GM12878 (cell line): ENCODE data around the gene NDUFAF5. TPM values are rescaled to one million over a fixed set of nuclear protein-coding genes. Genes with fewer than 3 reads are reported as not detected.

ENCODE experiments used
- ATAC-seq: fragments of 200-7000 bp; cut with Tn5 transposase; 3 replicates; pipeline ENCODE4 v1.9.1; 2020; ENCODE audit warnings: mild to moderate bottlenecking, moderate library complexity
- BruUV-seq: library from RNA; stranded (reverse); fragments of 400-500 nt; replicated peaks from 2 replicates; lab custom pipeline; 2021; lab: Mats Ljungman, UMichigan
- CTCF ChIA-PET: fragments of 300-600 bp; sonication (Branson Sonifier 250); formaldehyde crosslinking; extraction: SDS; loops from one replicate; lab custom pipeline; 2021; ENCODE audit warnings: inconsistent platforms; lab: Yijun Ruan, JAX
- POLR2A ChIA-PET: fragments of 350-600 bp; formaldehyde crosslinking; extraction: SDS; loops from one replicate; lab custom pipeline; 2021; ENCODE audit warnings: inconsistent platforms; lab: Charles Lee
- RAD21 ChIA-PET: fragments of 300-600 bp; sonication (Branson Sonifier 250); formaldehyde crosslinking; loops from one replicate; lab custom pipeline; 2023; ENCODE audit warnings: antibody characterized with exemption; ENCODE audit not compliant: unreplicated experiment; lab: Charles Lee
- SMC1A ChIA-PET: fragments of 300-600 bp; sonication (Branson Sonifier 250); formaldehyde crosslinking; loops from one replicate; lab custom pipeline; 2023; ENCODE audit not compliant: unreplicated experiment, uncharacterized antibody; lab: Charles Lee
- DNase-seq: peaks from one replicate; pipeline ENCODE4 v3.0.0-alpha.2; 2011; ENCODE audit warnings: low read depth, low spot score
- FAIRE-seq: peaks from 3 replicates; lab custom pipeline; 2011; peaks lifted over from hg19 to GRCh38; lab: Jason Lieb, UNC
- H2AFZ ChIP-seq: 2 replicates; pipeline ENCODE4 v1.6.0; 2011; ENCODE audit warnings: low read depth, low read length, control low read depth; ENCODE audit not compliant: control insufficient read depth
- H3K27ac ChIP-seq: 2 replicates; pipeline ENCODE4 v1.5.1; 2011; ENCODE audit warnings: control low read depth; ENCODE audit not compliant: control insufficient read depth, insufficient read depth
- H3K27me3 ChIP-seq, 2 experiments: replicated peaks in 1 of 2; 2 replicates each; pipeline versions ENCODE4 v1.6.0 to v1.6.1; 2011; ENCODE audit warnings: low read length in 1 of 2; ENCODE audit not compliant: control insufficient read depth in 2 of 2, insufficient read depth in 2 of 2
- H3K36me3 ChIP-seq, 2 experiments: 2 replicates each; pipeline ENCODE4 v1.5.1; 2011; ENCODE audit warnings: low read length in 1 of 2; ENCODE audit not compliant: control insufficient read depth in 2 of 2, insufficient read depth in 2 of 2
- H3K4me1 ChIP-seq: 2 replicates; pipeline ENCODE4 v1.6.1; 2011; ENCODE audit warnings: mild to moderate bottlenecking, low read length, moderate library complexity, mixed read lengths; ENCODE audit not compliant: control insufficient read depth, insufficient read depth
- H3K4me2 ChIP-seq: 2 replicates; pipeline ENCODE4 v1.6.0; 2011; ENCODE audit warnings: control low read depth; ENCODE audit not compliant: control insufficient read depth, insufficient read depth
- H3K4me3 ChIP-seq: fragments of 200-600 bp; sonication (generic); 2 replicates; pipeline ENCODE4 v1.5.1; 2016
- H3K79me2 ChIP-seq: 2 replicates; pipeline ENCODE4 v1.6.0; 2011; ENCODE audit warnings: low read length; ENCODE audit not compliant: control insufficient read depth, insufficient read depth
- H3K9ac ChIP-seq: 2 replicates; pipeline ENCODE4 v1.8.0; 2011; ENCODE audit warnings: low read length, control low read depth, mixed read lengths; ENCODE audit not compliant: control insufficient read depth, insufficient read depth
- H3K9me3 ChIP-seq: replicated peaks from 3 replicates; pipeline ENCODE4 v1.5.1; 2011; ENCODE audit warnings: mild to moderate bottlenecking, low read length; ENCODE audit not compliant: control insufficient read depth, insufficient read depth
- H4K20me1 ChIP-seq: 2 replicates; pipeline ENCODE4 v1.6.0; 2011; ENCODE audit not compliant: control insufficient read depth, insufficient read depth
- ATF3 ChIP-seq: IDR thresholded peaks from 2 replicates; pipeline ENCODE4 v1.6.1; 2011; ENCODE audit warnings: low read depth, mild to moderate bottlenecking, low read length, moderate library complexity, borderline replicate concordance; ENCODE audit errors: extremely low read depth
- BACH1 ChIP-seq: fragments of 450-650 bp; IDR thresholded peaks from 2 replicates; pipeline ENCODE4 v1.6.1; 2017; ENCODE audit warnings: mild to moderate bottlenecking, borderline replicate concordance
- BHLHE40 ChIP-seq, 2 experiments: fragments of 450-650 bp in 1 of 2; IDR thresholded peaks; 2 replicates each; pipeline ENCODE4 v1.6.1; 2011 to 2017; ENCODE audit warnings: low read depth in 2 of 2, borderline replicate concordance in 1 of 2, improper control_type of control experiment in 1 of 2, low read length in 1 of 2, mild to moderate bottlenecking in 1 of 2
- DPF2 ChIP-seq: fragments of 450-650 bp; IDR thresholded peaks from 2 replicates; pipeline ENCODE4 v1.6.1; 2017; ENCODE audit warnings: mild to moderate bottlenecking
- ESRRA ChIP-seq: IDR thresholded peaks from 2 replicates; pipeline ENCODE4 v1.6.1; 2012; ENCODE audit warnings: mild to moderate bottlenecking, low read length, improper control_type of control experiment
- GATAD2B ChIP-seq: fragments of 450-650 bp; conservative IDR thresholded peaks from 2 replicates; pipeline ENCODE4 v1.6.1; 2017; ENCODE audit warnings: low read depth, mild to moderate bottlenecking, moderate library complexity
- MTA2 ChIP-seq: fragments of 450-650 bp; IDR thresholded peaks from 2 replicates; pipeline ENCODE4 v1.6.1; 2016; ENCODE audit warnings: low read depth, mild to moderate bottlenecking, moderate library complexity
- NBN ChIP-seq: fragments of 450-650 bp; IDR thresholded peaks from 2 replicates; pipeline ENCODE4 v1.6.1; 2016
- NFYB ChIP-seq: IDR thresholded peaks from 2 replicates; pipeline ENCODE4 v1.6.1; 2011; ENCODE audit warnings: low read depth, mild to moderate bottlenecking, low read length, improper control_type of control experiment, moderate library complexity; ENCODE audit not compliant: insufficient read depth
- PAX5 ChIP-seq: IDR thresholded peaks from 2 replicates; pipeline ENCODE4 v1.6.1; 2011; ENCODE audit warnings: low read depth, low read length, borderline replicate concordance
- RELA ChIP-seq: fragments of 450-650 bp; IDR thresholded peaks from 2 replicates; pipeline ENCODE4 v1.8.0; 2014; ENCODE audit warnings: borderline replicate concordance; ENCODE audit not compliant: partially characterized antibody
- SIN3A ChIP-seq: IDR thresholded peaks from 2 replicates; pipeline ENCODE4 v1.6.1; 2012; ENCODE audit warnings: low read depth, low read length, improper control_type of control experiment
- SMC3 ChIP-seq: IDR thresholded peaks from 2 replicates; pipeline ENCODE4 v1.6.1; 2011; ENCODE audit warnings: low read length, improper control_type of control experiment, borderline replicate concordance
- SREBF1 ChIP-seq: IDR thresholded peaks from 2 replicates; pipeline ENCODE4 v1.6.1; 2012; ENCODE audit warnings: mild to moderate bottlenecking, low read length
- TARDBP ChIP-seq: IDR thresholded peaks from 2 replicates; pipeline ENCODE4 v1.6.1; 2016; ENCODE audit warnings: borderline replicate concordance
- USF2 ChIP-seq: IDR thresholded peaks from 2 replicates; pipeline ENCODE4 v1.6.1; 2011; ENCODE audit warnings: low read depth, low read length, improper control_type of control experiment, borderline replicate concordance
- ZBED1 ChIP-seq: IDR thresholded peaks from 2 replicates; pipeline ENCODE4 v1.6.1; 2016; ENCODE audit warnings: borderline replicate concordance
- ZNF622 ChIP-seq: fragments of 450-650 bp; IDR thresholded peaks from 2 replicates; pipeline ENCODE4 v1.6.1; 2017; ENCODE audit warnings: mild to moderate bottlenecking, inconsistent platforms
- WGBS: methylation state at CpG from one replicate; pipeline ENCODE4 v1.1.6; 2016; ENCODE audit warnings: low lambda C conversion rate; ENCODE audit not compliant: insufficient replicate concordance, insufficient coverage; ENCODE audit errors: missing lambda C conversion rate; 5-methylcytosine and 5-hydroxymethylcytosine counted together
- in situ Hi-C: fragments of 300-500 bp; cut with MboI; formaldehyde crosslinking; loops from 9 replicates; pipeline ENCODE4 v1.14.3; 2018; ENCODE audit warnings: mixed read lengths
- intact Hi-C: fragments of 100-400 bp; cut with micrococcal nuclease; formaldehyde crosslinking; loops from one replicate; pipeline ENCODE4 v1.14.2; 2022; ENCODE audit not compliant: unreplicated experiment
- polyA plus RNA-seq, 11 experiments: library from polyadenylated mRNA; depleted of rRNA in 4 of 11; unstranded in 6 of 11; stranded (reverse) in 5 of 11; fragments of >200 nt; fragmentation: Nextera tagmentation in 4 of 11; fragmentation: Illumina TruSeq in 1 of 11; extraction: Ambion mirVana in 4 of 11; extraction: Trizol in 1 of 11; gene quantifications; 1 replicate in 1 of 11; 2 replicates in 10 of 11; pipeline versions ENCODE4 v1.2.1 to v1.2.3, GENCODE V29; 2011 to 2016; ENCODE audit warnings: inconsistent platforms in 2 of 11, missing spikeins in 2 of 11, low read depth in 1 of 11
- total RNA-seq, 4 experiments: library from RNA; depleted of rRNA in 3 of 4; stranded (reverse); fragments of >200 nt in 3 of 4; fragmentation: Illumina TruSeq in 1 of 4; extraction: Trizol in 1 of 4; gene quantifications; 2 replicates each; pipeline versions ENCODE4 v1.2.1 to v1.2.3, GENCODE V29; 2013 to 2021

NDUFAF5 gene
- total and polyA plus RNA-seq, 10 of the 15 experiments (the other 5 are each of a cell fraction or from before 2014, with no cell fraction given): 15.6 to 36.9 (median 28.0) TPM

- TF ChIP-seq BHLHE40 (IDR thresholded peaks at IDR 0.05; ENCODE audit: borderline replicate concordance in 1 of 2, low read depth in 2 of 2, low read length in 1 of 2) (no peak), NFYB (no peak), ZNF622 (no peak)
Observed at GRCh38 chr20:13799974-13800373, 15.1 kb downstream of the NDUFAF5 start (continued).

GRCh38 chr20:13800728-13801134 lies 15.9 kb downstream of the NDUFAF5 start:
- no peak overlapping the region for H3K27ac ChIP-seq
- no peaks in the 10 kb centered on the region for H3K4me1 ChIP-seq
- in situ Hi-C loops (no loop called here), intact Hi-C loops (no loop called here)
- H3K4me3 ChIP-seq: no peak overlapping the region
- ChIA-PET POLR2A (no interaction called here), RAD21 (no interaction called here), CTCF (interaction anchor here (2.1 kb wide), 1 partner anchor 13 kb away, joined by 16 read pairs; no protein-coding TSS in a partner anchor), SMC1A (interaction anchor here (0.7 to 0.8 kb wide), 2 partner anchors 19 to 24 kb away, joined by 3 to 4 read pairs; no protein-coding TSS in a partner anchor)
- H3K27me3 ChIP-seq: no peaks in the 10 kb centered on the region
- ATAC-seq (no peak), FAIRE-seq (no peak), DNase-seq (no peak)
- no peaks in the 10 kb centered on the region for H4K20me1 ChIP-seq
- H2AFZ ChIP-seq: no peak overlapping the region
- BruUV-seq: no TSS peak
- H3K4me2 ChIP-seq: no peak overlapping the region
- H3K36me3 ChIP-seq: peaks cover 5 to 14% of the 10 kb centered on the region in 2 experiments
- WGBS: 97% methylated on average over 7 of the region's 7 CpGs
- H3K9me3 ChIP-seq: no peaks in the 10 kb centered on the region
- H3K79me2 ChIP-seq: no peaks in the 10 kb centered on the region
- H3K9ac ChIP-seq: no peak overlapping the region
- TF ChIP-seq MTA2: no peak
- TF ChIP-seq, all 136 proteins: peak for 0

GRCh38 chr20:13809373-13809772 lies 24.5 kb downstream of the NDUFAF5 start:
- Histone ChIP-seq H2AFZ (no peak overlapping the region), H3K36me3 (peaks cover 5 to 23% of the 10 kb centered on the region in 2 experiments), H3K79me2 (no peaks in the 10 kb centered on the region), H4K20me1 (no peaks in the 10 kb centered on the region), H3K27me3 (no peaks in the 10 kb centered on the region), H3K4me2 (no peak overlapping the region), H3K9me3 (no peaks in the 10 kb centered on the region), H3K4me3 (no peak overlapping the region), H3K27ac (no peak overlapping the region), H3K9ac (no peak overlapping the region), H3K4me1 (no peaks in the 10 kb centered on the region)
- intact Hi-C loops (no loop called here), in situ Hi-C loops (no loop called here)
- ChIA-PET CTCF (interaction anchor here (1.2 to 1.5 kb wide), 3 partner anchors 10 to 21 kb away, joined by 3 to 6 read pairs (median 4); no protein-coding TSS in a partner anchor), RAD21 (no interaction called here), POLR2A (no interaction called here), SMC1A (interaction anchor here (1.3 kb wide), 1 partner anchor 22 kb away, joined by 4 read pairs; no protein-coding TSS in a partner anchor)
- no TSS peak for BruUV-seq
- 97% methylated on average over 2 of the region's 2 CpGs for WGBS
- ATAC-seq (no peak), DNase-seq (no peak), FAIRE-seq (no peak)
- TF ChIP-seq ZBED1 (no peak), DPF2 (no peak), SIN3A (no peak), USF2 (no peak), RELA (no peak), ESRRA (no peak), TARDBP (no peak), NBN (no peak), ATF3 (no peak), SMC3 (no peak), GATAD2B (no peak), SREBF1 (no peak), BACH1 (no peak), PAX5 (no peak)
